Activated T-helper 1 cell treated with Interleukin-2 at 50 U/mL for 16 hours (primary cell): ENCODE results near the gene C1orf21.

ENCODE experiments used
- DNase-seq: peaks from one replicate; pipeline ENCODE4 v3.0.0-alpha.2; 2020; ENCODE audit warnings: low read depth

The C1orf21 gene

GRCh38 chr1:184627007-184627341 is 240.1 kb downstream of the C1orf21 start:
- no peak for DNase-seq

DNA sequence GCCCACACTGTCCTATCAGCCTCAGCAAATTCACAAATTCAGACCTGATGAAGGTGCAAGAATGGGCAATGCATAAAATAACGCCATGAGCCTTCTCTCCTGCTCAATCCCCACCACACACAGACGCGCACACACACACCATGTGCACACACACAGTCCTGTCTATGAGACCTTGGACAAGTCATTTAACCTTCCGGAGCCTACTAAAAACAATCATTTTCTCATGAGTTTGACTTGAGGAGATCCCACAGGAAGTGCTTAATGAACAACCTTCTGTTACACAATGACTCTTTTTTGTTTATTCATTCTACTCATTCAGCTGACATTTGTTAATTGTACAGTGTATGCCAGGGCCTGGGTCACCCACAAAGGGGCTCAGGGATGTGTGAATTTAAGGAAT is 242.4 kb downstream of the C1orf21 start:
- no peak for DNase-seq

DNA sequence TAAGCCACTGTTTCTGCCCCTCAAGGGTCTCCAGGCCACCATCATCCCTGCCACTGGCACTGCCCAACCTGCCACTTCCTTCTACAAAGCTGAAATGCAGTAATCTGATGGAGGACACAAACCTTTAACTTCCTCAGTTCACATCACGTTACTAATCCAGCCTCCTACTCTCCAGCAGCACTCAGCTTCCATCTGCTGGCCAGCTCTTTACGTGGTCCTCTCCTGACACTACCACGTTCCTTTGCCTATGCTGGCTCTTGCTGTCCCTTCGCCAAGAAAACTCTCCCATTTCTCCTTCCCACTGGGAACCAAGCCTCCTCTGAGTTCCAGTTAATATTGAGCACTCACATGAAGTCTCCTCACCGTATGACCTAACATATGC is 243.8 kb downstream of the C1orf21 start:
- no peak for DNase-seq

GRCh38 chr1:184632415-184633175 is 245.8 kb downstream of the C1orf21 start:
- DNase-seq, result no peak

DNA sequence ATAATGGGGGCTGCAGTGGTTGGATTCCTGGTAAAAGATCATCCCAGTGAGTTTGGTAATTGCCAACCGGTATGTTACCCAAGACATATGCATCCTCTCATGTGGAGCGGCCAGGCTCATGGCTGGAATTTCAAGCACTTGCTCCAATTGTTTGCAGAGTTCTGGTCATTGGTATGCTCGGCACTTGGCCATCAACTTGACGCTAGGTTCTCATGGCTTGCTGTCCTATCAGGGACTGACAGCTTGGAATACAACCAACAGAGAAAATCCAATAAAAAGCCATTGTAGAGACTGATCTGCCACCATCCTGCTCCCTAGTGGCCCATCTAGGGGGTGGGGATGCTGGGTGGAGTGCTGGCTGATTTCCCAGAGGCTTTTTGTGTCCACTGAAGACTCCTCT is 247.0 kb downstream of the C1orf21 start:
- DNase-seq, result no peak

DNA sequence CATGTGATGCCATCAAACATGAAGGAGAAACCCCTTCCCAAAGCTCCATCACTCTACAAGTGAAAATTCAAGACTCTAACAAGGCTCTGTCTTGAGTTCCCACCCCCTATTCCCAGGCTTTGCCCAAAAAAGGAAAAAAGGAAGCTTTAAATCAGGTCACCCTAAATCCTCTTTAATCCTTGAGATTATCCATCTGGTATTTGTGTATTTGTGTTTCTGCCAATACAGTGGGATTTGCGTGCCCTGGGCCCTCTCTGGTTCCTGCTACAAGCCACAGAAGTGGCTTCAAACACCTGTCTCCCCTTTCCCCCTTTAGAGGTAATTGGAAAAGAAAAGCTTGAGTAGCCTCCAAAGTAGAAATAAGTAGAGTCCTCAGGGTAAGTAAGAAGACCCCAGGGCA is 247.5 kb downstream of the C1orf21 start:
- DNase-seq, result no peak

DNA sequence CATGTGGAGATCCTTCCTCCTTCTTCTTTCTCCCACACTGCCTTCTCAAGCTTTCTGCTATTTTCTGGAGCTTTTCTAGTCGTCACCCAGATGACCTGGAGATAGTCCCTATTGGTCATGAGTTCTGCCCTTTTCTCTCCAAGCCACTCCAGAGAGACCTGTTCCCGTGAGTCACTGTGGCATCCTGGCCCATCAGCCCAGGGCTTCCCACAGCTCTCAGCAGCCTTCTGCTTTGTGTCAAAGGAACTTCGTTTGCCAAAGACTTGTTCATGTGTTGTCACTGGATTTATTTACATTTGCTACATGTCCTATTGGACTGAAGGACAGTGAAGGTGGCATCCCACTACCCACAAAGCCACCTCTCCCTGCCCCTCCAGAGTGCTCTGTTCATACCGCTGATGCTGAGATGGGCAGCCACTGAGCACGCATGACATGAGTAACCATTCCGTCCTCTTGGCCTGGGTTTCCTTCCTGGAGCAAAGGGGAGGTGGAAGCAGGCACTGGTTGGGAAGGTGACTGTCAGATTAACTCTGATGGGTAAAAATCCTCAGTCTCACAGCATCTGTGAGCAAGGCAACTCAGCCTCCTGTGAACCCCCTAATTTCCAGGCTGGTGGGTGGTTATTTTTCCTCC is 248.6 kb downstream of the C1orf21 start:
- DNase-seq, result no peak

GRCh38 chr1:184635980-184636431 is 249.2 kb downstream of the C1orf21 start:
- DNase-seq, result no peak

DNA sequence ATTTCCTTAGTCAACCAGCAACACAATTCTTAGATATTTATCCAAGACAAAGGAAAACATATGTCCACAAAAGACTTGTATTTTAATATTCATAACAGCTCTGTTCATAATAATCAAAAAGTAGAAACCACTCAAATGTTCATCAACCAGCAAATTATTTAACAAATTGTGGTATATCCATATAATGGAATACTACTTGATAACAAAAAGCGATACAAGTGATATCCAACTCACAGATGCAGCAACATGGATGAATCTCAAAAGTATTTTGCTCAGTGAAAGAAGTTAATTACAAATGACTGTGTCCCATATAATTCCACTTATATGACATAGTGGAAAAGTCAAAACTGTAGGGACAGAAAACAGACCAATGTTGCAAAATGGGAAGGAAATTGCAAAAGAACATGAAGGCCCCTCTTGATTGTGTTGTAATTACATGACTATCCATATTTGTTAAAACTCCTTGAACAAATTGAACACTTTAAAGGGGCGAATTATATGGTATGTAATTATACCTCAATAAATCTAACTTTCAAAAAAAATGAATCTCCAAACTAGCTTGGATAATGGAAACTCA is 250.9 kb downstream of the C1orf21 start:
- DNase-seq, result no peak

- no peak for DNase-seq
Observed at GRCh38 chr1:184639205-184639604, 252.4 kb downstream of the C1orf21 start.

DNA sequence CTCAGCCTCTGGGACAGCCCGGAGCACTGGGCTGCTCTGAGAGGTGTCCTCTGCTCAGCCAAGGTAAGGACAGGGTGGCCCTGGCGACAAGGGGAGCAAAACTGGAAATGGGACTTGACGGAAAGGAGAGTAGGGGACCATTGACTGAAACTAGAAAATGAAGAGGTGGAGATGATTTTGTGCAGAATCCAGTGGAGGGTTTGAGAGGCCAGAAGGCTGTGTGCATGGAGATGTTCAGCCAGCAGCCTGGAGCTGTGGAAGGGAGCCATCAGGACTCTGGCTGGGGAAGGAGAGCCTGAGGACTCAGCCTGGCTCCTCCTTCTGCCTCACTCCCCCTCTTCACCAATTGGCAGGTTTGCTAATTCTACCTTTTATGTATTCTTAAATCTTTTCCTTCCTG is 253.7 kb downstream of the C1orf21 start:
- DNase-seq, result no peak

DNA sequence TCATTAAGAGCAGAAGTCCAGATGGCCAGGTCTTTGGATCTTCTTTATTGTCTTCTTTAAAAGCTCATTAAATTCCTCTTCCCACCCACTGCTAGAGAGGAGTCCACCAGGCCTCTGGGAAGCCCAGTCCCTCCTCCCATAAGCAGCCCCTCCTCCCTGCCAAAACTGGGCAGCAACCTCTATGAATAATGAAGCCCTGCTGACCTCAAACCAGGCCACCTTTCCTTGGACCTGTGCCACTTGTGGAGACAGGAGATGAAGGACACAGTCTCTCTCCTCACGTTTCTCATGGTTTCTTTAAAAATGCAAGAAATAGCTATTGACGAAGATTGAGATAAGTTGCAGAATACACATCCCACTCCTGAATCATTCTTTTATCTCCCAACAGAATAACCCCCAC is 255.1 kb downstream of the C1orf21 start:
- no peak for DNase-seq

DNA sequence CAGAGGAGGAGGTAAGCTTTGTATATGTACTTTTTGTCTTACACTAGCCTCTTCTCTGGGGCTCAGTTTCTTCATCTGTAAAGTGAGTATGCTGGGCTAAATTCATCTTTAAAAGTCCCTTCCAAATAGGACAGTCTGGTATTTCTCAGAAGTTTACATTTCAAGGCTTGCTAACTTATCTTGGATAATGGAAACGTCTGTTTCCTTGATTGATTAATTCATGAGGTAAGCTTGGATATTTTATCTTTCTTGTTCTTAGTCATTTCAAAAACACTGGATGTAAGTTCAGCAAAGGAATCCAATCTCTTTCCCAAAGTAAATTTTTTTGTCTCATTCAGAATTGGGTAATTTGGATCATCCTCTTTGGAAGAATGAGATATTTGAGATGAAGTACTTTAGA is 256.8 kb downstream of the C1orf21 start:
- no peak for DNase-seq

- no peak for DNase-seq
Observed at GRCh38 chr1:184644771-184645170, 257.9 kb downstream of the C1orf21 start.

DNA sequence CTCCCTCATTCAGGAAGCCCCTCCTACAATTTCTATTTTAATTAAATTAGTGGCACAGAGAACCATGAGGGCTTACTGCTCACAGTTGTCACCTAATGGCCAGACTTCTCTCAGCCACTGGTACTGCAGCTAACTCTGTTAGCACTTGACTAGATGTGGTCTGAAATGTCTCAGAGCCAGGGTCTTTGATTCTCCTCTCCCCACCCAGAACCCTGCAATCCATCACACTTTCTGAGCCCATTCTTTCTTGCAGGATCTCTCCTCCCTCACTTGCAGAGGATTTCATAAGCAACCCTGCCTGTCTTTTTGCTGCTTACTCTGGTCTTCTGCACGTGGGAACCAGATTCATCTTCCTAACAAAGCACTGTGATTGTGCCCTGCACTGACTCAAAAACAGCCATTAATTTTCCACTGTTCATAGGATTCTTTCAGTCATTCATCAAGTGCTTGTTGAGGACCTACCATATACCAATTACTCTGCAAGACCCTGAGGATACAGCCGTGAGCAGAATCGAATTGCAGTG is 259.4 kb downstream of the C1orf21 start:
- DNase-seq, result no peak

GRCh38 chr1:184646824-184647223 is 260.0 kb downstream of the C1orf21 start:
- no peak for DNase-seq

DNA sequence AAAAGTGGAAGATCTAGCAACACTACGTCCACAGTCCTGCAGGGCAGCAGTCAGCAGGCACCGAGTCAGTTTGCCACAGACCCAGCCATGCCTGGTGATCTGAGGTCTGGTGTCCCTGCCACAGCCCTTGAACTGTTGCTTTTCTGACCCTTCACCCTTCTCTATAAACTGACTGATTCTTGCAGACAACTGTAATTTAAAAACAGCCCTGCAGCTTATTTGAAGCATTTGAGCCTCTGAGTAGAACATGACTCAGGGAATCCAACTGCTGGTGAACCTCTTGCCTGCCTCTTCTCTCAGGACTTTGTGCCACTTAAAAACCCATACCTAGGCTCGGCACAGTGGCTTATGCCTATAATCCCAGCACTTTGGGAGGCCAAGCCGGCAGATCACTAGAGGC is 260.6 kb downstream of the C1orf21 start:
- DNase-seq, result no peak

DNA sequence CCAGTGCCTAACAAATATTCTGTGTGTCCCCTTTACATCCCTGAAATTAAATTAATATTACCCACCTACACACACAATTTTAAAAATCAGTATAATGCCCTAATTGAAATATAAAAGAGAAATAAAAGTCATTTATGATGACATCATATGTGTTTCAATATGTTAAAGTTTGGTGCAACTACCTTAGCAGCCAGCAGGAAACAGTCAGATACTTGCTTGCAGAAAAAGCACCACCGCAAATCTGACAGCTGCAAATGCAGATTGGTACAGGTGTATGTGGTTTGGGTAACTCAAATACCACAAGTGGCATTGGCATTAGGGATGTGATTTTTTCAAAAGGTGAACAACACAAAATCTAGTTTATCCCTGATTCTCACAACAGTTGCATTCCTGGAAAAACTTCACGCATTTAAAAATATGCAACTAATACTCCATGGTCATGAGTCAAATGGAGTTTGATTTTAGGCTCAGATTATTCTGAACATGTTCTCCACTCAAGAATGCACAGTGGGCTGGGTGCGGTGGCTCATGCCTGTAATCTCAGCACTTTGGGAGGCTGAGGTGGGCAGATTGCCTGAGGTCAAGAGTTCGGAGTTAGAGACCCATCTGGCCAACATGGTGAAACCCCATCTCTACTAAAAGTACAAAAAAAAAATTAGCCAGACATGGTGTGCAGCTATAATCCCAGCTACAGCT is 261.5 kb downstream of the C1orf21 start:
- DNase-seq, result no peak

GRCh38 chr1:184648856-184649201 is 262.0 kb downstream of the C1orf21 start:
- DNase-seq, result no peak

DNA sequence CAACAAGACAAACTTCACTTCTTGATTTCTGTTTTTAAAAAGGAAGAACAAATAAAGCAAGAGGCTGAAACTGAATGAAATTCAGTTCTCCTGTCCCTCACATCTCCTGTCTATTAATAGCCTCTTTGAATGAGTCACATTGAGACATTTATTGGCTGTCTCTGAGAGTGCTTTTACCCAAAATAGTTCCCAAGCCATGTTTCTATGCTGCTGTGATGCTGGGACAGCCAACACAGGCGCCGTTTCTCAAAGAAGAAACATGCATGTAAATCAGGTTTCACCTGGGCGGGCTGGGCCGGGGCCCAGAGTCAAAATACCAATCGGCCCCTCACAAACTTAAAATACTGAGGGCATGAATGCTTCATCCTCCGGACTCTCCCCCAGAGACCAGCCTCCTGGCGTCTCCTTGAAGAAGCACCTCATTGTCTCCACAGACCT is 262.6 kb downstream of the C1orf21 start:
- no peak for DNase-seq

GRCh38 chr1:184650177-184650866 is 263.5 kb downstream of the C1orf21 start:
- DNase-seq, result no peak

GRCh38 chr1:184655185-184655584 is 268.4 kb downstream of the C1orf21 start:
- DNase-seq, result no peak
